Tibial nerve (tissue), 4 donors: ENCODE results near the gene PLEKHG2. TPM values are rescaled to one million over a fixed set of nuclear protein-coding genes. Genes with fewer than 3 reads are reported as not detected.

Source experiments
- DNase-seq, 2 donors: peaks; one replicate each; pipeline ENCODE4 v3.0.0-alpha.2; 2019; ENCODE audit warnings: low spot score in 2 of 2
- H3K27ac ChIP-seq, 4 donors: fragments of 200-600 bp; sonication (generic) in 3 of 4; one replicate each; pipeline ENCODE4 v1.5.1; 2017 to 2019; ENCODE audit warnings: mild to moderate bottlenecking in 1 of 4
- H3K27me3 ChIP-seq, 2 donors: fragments of 200-600 bp; sonication (generic) in 1 of 2; one replicate each; pipeline versions ENCODE4 v1.5.1 to v1.6.0; 2017 to 2019
- H3K36me3 ChIP-seq, 3 donors: fragments of 200-600 bp; sonication (generic); one replicate each; pipeline ENCODE4 v1.5.1; 2018 to 2019
- H3K4me1 ChIP-seq, 4 donors: fragments of 200-600 bp; sonication (generic) in 3 of 4; one replicate each; pipeline ENCODE4 v1.5.1; 2017 to 2019
- H3K4me3 ChIP-seq, 4 donors: fragments of 200-600 bp; sonication (generic) in 3 of 4; one replicate each; pipeline ENCODE4 v1.5.1; 2017 to 2019; ENCODE audit warnings: mild to moderate bottlenecking in 1 of 4, moderate library complexity in 1 of 4
- H3K9me3 ChIP-seq, 4 donors: fragments of 200-600 bp; sonication (generic) in 3 of 4; one replicate each; pipeline ENCODE4 v1.5.1; 2017 to 2019
- EP300 ChIP-seq, 2 donors: sonication (generic); formaldehyde crosslinking; IDR thresholded peaks; one replicate each; pipeline ENCODE4 v1.6.1; 2017; ENCODE audit warnings: antibody characterized with exemption in 2 of 2, mild to moderate bottlenecking in 1 of 2
- POLR2A ChIP-seq, 2 donors: fragments of 450-650 bp; IDR thresholded peaks; one replicate each; pipeline ENCODE4 v1.6.1; 2017; ENCODE audit warnings: antibody characterized with exemption in 2 of 2, mild to moderate bottlenecking in 2 of 2, moderate library complexity in 2 of 2
- WGBS, 2 donors: methylation state at CpG; one replicate each; pipeline ENCODE4 v1.1.5; 2018; 5-methylcytosine and 5-hydroxymethylcytosine counted together
- total RNA-seq, 4 donors: library from RNA; depleted of rRNA; stranded (reverse); fragments of >200 nt; gene quantifications; one replicate each; pipeline ENCODE4 v1.1.0, GENCODE V29; 2016
- TF ChIP-seq, protein P1 (sequence below), 5 experiments: fragments of 200-600 bp in 3 of 5; fragments of 450-650 bp in 2 of 5; sonication (generic) in 3 of 5; IDR thresholded peaks; one replicate each; pipeline ENCODE4 v1.5.1; 2016 to 2019; ENCODE audit warnings: antibody characterized with exemption in 5 of 5, mild to moderate bottlenecking in 3 of 5, moderate library complexity in 2 of 5

PLEKHG2 gene
- total RNA-seq, 4 donors from 2014 or later, result 20.1 to 62.1 (median 35.6) TPM

DNA sequence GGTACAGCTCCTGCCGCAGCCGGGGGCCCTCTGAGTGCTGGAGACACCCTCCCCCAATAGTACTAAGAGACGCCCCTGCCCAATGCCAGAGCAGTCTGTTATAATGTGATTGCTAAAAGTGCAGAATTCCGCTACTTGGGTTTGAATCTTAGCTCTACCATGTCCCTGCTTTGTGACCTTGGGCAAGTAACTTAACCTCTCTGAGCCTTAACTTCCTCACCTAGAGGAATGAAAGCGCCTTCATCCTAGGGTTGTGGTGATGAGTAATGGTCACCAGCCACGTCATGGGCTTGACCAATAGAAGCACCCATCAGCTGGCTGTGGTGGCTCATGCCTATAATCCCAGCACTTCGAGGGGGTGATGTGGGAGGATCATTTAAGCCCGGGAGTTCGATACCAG is 6.5 kb downstream of the PLEKHG2 start:
- Histone ChIP-seq H3K27ac (no peak overlapping the region), H3K27me3 (no peaks in the 10 kb centered on the region), H3K36me3 (peaks cover 0 to 83% (median 0%) of the 10 kb centered on the region in 3 donors), H3K9me3 (no peaks in the 10 kb centered on the region), H3K4me3 (no peak overlapping the region), H3K4me1 (peaks cover 0 to 37% (median 15%) of the 10 kb centered on the region in 4 donors)
- no peak for TF ChIP-seq POLR2A (IDR thresholded peaks at IDR 0.05)
- WGBS, 2 donors, result 87 to 90% methylated on average over 9 of the region's 9 CpGs
- no peak for DNase-seq

DNA sequence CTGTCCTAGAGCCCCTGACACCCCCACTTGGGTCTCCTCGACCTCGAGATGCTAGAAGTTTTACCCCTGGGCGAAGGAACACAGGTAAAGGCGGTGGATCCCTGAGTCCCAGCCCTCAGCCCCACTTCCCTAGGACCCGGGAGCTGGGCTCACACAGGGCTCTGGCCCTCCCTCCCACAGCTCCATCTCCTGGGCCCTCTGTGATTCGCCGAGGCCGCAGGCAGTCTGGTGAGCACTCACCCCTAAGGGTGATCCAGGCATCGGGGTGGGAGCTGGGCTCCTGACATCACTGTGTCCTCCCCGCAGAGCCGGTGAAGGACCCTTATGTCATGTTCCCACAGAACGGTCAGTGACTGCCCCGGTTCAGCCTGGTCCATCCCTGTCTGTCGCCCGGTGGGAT is 8.3 kb downstream of the PLEKHG2 start:
- DNase-seq, result no peak
- Histone ChIP-seq H3K4me3 (no peak overlapping the region), H3K27me3 (no peaks in the 10 kb centered on the region), H3K27ac (peak overlapping the region in 1 of 4 donors; percentile 39), H3K4me1 (peaks cover 0 to 22% (median 3%) of the 10 kb centered on the region in 4 donors), H3K36me3 (peaks cover 0 to 94% (median 0%) of the 10 kb centered on the region in 3 donors), H3K9me3 (no peaks in the 10 kb centered on the region)
- TF ChIP-seq EP300 (IDR thresholded peaks at IDR 0.05) (no peak), POLR2A (IDR thresholded peaks at IDR 0.05) (no peak)
- TF ChIP-seq, protein P1, sequence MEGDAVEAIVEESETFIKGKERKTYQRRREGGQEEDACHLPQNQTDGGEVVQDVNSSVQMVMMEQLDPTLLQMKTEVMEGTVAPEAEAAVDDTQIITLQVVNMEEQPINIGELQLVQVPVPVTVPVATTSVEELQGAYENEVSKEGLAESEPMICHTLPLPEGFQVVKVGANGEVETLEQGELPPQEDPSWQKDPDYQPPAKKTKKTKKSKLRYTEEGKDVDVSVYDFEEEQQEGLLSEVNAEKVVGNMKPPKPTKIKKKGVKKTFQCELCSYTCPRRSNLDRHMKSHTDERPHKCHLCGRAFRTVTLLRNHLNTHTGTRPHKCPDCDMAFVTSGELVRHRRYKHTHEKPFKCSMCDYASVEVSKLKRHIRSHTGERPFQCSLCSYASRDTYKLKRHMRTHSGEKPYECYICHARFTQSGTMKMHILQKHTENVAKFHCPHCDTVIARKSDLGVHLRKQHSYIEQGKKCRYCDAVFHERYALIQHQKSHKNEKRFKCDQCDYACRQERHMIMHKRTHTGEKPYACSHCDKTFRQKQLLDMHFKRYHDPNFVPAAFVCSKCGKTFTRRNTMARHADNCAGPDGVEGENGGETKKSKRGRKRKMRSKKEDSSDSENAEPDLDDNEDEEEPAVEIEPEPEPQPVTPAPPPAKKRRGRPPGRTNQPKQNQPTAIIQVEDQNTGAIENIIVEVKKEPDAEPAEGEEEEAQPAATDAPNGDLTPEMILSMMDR (IDR thresholded peaks at IDR 0.05), result no peak
- 85 to 93% methylated on average over 14 to 15 of the region's 15 CpGs for WGBS, 2 donors

DNA sequence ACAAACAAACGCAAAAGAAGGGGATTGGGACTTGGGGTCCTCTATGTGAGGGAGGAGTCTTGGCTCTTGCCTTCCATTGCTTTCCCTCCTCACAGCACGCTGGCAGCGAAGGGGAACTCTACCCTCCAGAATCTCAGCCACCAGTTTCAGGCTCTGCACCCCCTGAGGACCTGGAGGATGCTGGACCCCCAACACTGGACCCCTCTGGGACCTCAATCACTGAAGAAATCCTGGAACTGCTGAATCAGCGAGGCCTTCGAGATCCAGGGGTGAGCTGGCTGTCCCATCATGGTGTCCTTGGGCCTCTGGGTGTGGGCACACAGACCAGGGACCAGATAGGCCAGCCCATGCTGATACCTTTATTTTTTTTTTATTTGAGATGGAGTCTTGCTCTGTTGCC is 9.6 kb downstream of the PLEKHG2 start:
- Histone ChIP-seq H3K27ac (no peak overlapping the region), H3K4me1 (peaks cover 0 to 22% (median 0%) of the 10 kb centered on the region in 4 donors), H3K4me3 (no peak overlapping the region), H3K36me3 (peaks cover 0 to 81% (median 0%) of the 10 kb centered on the region in 3 donors), H3K9me3 (no peaks in the 10 kb centered on the region), H3K27me3 (no peaks in the 10 kb centered on the region)
- 88 to 93% methylated on average over 5 of the region's 5 CpGs for WGBS, 2 donors
- TF ChIP-seq, protein P1 (IDR thresholded peaks at IDR 0.05), result no peak
- TF ChIP-seq POLR2A (IDR thresholded peaks at IDR 0.05) (no peak), EP300 (IDR thresholded peaks at IDR 0.05) (no peak)
- no peak for DNase-seq

DNA sequence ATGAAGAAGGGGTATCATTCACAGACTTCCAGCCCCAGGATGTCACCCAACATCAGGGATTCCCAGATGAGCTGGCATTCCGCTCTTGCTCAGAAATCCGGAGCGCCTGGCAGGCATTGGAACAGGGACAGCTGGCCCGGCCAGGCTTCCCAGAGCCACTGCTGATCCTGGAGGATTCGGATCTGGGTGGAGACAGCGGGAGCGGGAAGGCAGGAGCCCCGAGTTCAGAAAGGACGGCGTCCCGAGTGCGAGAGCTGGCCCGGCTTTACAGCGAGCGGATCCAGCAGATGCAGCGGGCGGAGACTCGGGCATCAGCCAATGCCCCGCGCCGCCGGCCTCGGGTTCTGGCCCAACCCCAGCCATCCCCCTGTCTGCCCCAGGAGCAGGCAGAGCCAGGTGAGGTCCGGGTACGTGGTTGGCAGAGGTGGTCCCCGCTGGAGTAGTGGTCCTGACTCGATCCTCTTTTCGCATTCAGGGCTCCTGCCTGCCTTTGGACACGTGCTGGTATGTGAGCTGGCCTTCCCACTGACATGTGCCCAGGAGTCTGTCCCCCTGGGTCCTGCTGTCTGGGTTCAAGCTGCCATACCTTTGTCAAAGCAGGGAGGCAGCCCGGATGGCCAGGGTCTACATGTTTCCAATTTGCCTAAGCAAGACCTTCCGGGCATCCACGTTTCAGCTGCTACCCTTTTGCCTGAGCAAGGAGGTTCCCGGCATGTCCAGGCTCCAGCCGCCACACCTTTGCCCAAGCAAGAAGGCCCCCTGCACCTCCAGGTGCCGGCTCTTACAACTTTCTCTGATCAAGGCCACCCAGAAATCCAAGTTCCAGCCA is 11.0 kb downstream of the PLEKHG2 start:
- H3K27me3 ChIP-seq, result no peaks in the 10 kb centered on the region
- no peak overlapping the region for H3K4me3 ChIP-seq
- H3K4me1 ChIP-seq, result peaks cover 0 to 28% (median 8%) of the 10 kb centered on the region in 4 donors
- no peaks in the 10 kb centered on the region for H3K9me3 ChIP-seq
- no peak for DNase-seq
- WGBS, 2 donors, result 85 to 89% methylated on average over 34 to 35 of the region's 35 CpGs
- peaks cover 0 to 67% (median 0%) of the 10 kb centered on the region in 3 donors for H3K36me3 ChIP-seq
- TF ChIP-seq POLR2A (IDR thresholded peaks at IDR 0.05) (no peak), EP300 (IDR thresholded peaks at IDR 0.05) (no peak)
- TF ChIP-seq, protein P1 (IDR thresholded peaks at IDR 0.05), result no peak
- peak overlapping the region in 1 of 4 donors; percentile 36 for H3K27ac ChIP-seq

DNA sequence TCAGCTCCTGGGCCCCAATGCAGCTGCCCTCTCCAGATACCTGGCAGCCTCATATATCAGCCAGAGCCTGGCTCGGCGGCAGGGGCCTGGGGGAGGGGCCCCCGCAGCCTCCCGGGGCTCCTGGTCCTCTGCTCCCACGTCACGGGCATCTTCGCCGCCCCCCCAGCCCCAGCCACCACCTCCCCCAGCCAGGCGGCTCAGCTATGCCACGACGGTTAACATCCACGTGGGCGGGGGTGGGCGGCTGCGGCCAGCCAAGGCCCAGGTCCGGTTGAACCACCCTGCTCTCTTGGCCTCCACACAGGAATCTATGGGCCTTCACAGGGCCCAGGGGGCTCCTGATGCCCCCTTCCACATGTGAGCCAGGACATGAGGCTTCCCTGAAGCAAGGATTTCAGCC is 12.5 kb downstream of the PLEKHG2 start:
- Histone ChIP-seq H3K4me1 (peaks cover 0 to 43% (median 14%) of the 10 kb centered on the region in 4 donors), H3K36me3 (peaks cover 0 to 52% (median 0%) of the 10 kb centered on the region in 3 donors), H3K9me3 (no peaks in the 10 kb centered on the region), H3K27ac (peak overlapping the region in 2 of 4 donors; percentile 64 to 87), H3K4me3 (no peak overlapping the region), H3K27me3 (no peaks in the 10 kb centered on the region)
- no peak for DNase-seq
- TF ChIP-seq EP300 (IDR thresholded peaks at IDR 0.05) (no peak), POLR2A (IDR thresholded peaks at IDR 0.05) (no peak)
- TF ChIP-seq, protein P1 (IDR thresholded peaks at IDR 0.05), result no peak
- WGBS, 2 donors, result 66 to 78% methylated on average over 4 to 16 of the region's 16 CpGs
